ENCODE data around the gene CCDC13. TPM values are rescaled to one million over a fixed set of nuclear protein-coding genes. Genes with fewer than 3 reads are reported as not detected.

The CCDC13 gene
- total and polyA plus RNA-seq, 2 of the 13 experiments (the other 11 are each of a cell fraction or from before 2014, with no cell fraction given), result 0.22 to 0.51 TPM

DNA sequence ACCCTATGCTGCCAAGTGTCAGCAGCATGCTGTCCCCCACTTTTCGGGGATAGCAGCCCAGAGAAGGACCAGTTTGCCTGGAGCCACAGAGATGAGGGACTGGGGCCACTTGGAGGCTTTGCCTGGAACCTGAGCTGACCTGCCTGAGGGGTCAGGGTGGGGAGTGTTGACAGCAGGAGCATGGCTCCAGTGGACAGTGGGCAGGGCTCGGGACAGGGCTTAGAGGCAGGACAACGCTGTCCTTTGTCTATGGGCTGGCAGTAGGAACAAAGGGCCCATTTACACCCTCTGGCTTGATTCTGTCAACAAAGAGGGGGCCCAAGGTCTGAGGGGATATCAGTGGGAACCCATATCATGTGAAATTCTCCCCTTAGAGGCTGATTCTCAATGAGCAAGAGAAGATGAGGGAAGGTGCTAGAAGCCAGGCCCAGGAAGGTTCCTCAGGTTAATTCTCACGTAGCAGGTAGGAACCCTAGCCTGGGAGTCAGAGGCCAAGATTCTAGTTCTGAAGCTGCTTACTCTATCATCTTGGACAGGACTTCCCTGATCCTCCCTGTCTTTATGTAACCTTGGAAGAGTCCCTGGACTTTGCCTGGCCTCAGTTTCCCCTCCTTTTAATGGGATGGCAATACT, 40.7 kb downstream of the CCDC13 start (continued):
- TF ChIP-seq ETV5 (CRISPR knock-in tag; IDR thresholded peaks at IDR 0.05; ENCODE audit: borderline replicate concordance) (peak; percentile 7; the same call in 1 of the 2 replicates), FOXC1 (CRISPR knock-in tag; IDR thresholded peaks at IDR 0.05; ENCODE audit: borderline replicate concordance) (no peak), ZNF264 (CRISPR knock-in tag; IDR thresholded peaks at IDR 0.05) (peak; percentile 67; the same call in 1 of the 2 replicates), CEBPB (IDR thresholded peaks at IDR 0.05; ENCODE audit: borderline replicate concordance, low read depth, low read length) (no peak), ZNF180 (CRISPR knock-in tag; IDR thresholded peaks at IDR 0.05; ENCODE audit: borderline replicate concordance, low read depth) (no peak), EED (CRISPR knock-in tag; IDR thresholded peaks at IDR 0.05) (no peak), MED13 (CRISPR knock-in tag; IDR thresholded peaks at IDR 0.05) (0 out of 2 replicates have a peak, but pooled peaks have one; percentile 71), MIXL1 (CRISPR knock-in tag; IDR thresholded peaks at IDR 0.05) (no peak), AKAP8 (CRISPR knock-in tag; IDR thresholded peaks at IDR 0.05) (0 out of 2 replicates have a peak, but pooled peaks have one; percentile 71), RELA (CRISPR knock-in tag; IDR thresholded peaks at IDR 0.05) (0 out of 2 replicates have a peak, but pooled peaks have one; percentile 58), ZNF333 (CRISPR knock-in tag; IDR thresholded peaks at IDR 0.05; ENCODE audit: borderline replicate concordance) (no peak), SRSF9 (IDR thresholded peaks at IDR 0.05; ENCODE audit: borderline replicate concordance, insufficient read depth, low read depth, low read length, poor library complexity, severe bottlenecking) (no peak), NR1H2 (CRISPR knock-in tag; IDR thresholded peaks at IDR 0.05; ENCODE audit: borderline replicate concordance, low read depth) (no peak), RORA (CRISPR knock-in tag; IDR thresholded peaks at IDR 0.05) (no peak), ZNF7 (CRISPR knock-in tag; IDR thresholded peaks at IDR 0.05) (no peak), ZBTB7B (CRISPR knock-in tag; IDR thresholded peaks at IDR 0.05) (peak; percentile 88), ZNF296 (CRISPR knock-in tag; conservative IDR thresholded peaks at IDR 0.05) (peak; percentile 89), TEAD2 (CRISPR knock-in tag; IDR thresholded peaks at IDR 0.05) (no peak), ZNF674 (CRISPR knock-in tag; IDR thresholded peaks at IDR 0.05; ENCODE audit: low read depth) (no peak), ZFP90 (CRISPR knock-in tag; IDR thresholded peaks at IDR 0.05; ENCODE audit: borderline replicate concordance) (peak; percentile 59; the same call in 1 of the 2 replicates)
- TF ChIP-seq, protein P1, sequence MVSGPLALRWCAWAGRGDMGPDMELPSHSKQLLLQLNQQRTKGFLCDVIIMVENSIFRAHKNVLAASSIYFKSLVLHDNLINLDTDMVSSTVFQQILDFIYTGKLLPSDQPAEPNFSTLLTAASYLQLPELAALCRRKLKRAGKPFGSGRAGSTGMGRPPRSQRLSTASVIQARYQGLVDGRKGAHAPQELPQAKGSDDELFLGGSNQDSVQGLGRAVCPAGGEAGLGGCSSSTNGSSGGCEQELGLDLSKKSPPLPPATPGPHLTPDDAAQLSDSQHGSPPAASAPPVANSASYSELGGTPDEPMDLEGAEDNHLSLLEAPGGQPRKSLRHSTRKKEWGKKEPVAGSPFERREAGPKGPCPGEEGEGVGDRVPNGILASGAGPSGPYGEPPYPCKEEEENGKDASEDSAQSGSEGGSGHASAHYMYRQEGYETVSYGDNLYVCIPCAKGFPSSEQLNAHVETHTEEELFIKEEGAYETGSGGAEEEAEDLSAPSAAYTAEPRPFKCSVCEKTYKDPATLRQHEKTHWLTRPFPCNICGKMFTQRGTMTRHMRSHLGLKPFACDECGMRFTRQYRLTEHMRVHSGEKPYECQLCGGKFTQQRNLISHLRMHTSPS (CRISPR knock-in tag; IDR thresholded peaks at IDR 0.05; ENCODE audit: low read depth), result peak; percentile 57; the same call in 1 of the 2 replicates
- TF ChIP-seq, protein P2, sequence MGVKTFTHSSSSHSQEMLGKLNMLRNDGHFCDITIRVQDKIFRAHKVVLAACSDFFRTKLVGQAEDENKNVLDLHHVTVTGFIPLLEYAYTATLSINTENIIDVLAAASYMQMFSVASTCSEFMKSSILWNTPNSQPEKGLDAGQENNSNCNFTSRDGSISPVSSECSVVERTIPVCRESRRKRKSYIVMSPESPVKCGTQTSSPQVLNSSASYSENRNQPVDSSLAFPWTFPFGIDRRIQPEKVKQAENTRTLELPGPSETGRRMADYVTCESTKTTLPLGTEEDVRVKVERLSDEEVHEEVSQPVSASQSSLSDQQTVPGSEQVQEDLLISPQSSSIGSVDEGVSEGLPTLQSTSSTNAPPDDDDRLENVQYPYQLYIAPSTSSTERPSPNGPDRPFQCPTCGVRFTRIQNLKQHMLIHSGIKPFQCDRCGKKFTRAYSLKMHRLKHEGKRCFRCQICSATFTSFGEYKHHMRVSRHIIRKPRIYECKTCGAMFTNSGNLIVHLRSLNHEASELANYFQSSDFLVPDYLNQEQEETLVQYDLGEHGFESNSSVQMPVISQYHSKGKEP (CRISPR knock-in tag; IDR thresholded peaks at IDR 0.05), result no peak
- TF ChIP-seq, protein P3, sequence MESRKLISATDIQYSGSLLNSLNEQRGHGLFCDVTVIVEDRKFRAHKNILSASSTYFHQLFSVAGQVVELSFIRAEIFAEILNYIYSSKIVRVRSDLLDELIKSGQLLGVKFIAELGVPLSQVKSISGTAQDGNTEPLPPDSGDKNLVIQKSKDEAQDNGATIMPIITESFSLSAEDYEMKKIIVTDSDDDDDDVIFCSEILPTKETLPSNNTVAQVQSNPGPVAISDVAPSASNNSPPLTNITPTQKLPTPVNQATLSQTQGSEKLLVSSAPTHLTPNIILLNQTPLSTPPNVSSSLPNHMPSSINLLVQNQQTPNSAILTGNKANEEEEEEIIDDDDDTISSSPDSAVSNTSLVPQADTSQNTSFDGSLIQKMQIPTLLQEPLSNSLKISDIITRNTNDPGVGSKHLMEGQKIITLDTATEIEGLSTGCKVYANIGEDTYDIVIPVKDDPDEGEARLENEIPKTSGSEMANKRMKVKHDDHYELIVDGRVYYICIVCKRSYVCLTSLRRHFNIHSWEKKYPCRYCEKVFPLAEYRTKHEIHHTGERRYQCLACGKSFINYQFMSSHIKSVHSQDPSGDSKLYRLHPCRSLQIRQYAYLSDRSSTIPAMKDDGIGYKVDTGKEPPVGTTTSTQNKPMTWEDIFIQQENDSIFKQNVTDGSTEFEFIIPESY (CRISPR knock-in tag; IDR thresholded peaks at IDR 0.05), result peak; percentile 22; the same call in 1 of the 2 replicates
- TF ChIP-seq, protein P4, sequence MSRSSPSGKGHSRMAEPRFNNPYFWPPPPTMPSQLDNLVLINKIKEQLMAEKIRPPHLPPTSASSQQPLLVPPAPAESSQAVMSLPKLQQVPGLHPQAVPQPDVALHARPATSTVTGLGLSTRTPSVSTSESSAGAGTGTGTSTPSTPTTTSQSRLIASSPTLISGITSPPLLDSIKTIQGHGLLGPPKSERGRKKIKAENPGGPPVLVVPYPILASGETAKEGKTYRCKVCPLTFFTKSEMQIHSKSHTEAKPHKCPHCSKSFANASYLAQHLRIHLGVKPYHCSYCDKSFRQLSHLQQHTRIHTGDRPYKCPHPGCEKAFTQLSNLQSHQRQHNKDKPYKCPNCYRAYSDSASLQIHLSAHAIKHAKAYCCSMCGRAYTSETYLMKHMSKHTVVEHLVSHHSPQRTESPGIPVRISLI (CRISPR knock-in tag; IDR thresholded peaks at IDR 0.05; ENCODE audit: borderline replicate concordance), result 0 out of 2 replicates have a peak, but pooled peaks have one; percentile 33

Measured in HepG2 (cell line).